ENCODE results near the gene RXRA.

DNA sequence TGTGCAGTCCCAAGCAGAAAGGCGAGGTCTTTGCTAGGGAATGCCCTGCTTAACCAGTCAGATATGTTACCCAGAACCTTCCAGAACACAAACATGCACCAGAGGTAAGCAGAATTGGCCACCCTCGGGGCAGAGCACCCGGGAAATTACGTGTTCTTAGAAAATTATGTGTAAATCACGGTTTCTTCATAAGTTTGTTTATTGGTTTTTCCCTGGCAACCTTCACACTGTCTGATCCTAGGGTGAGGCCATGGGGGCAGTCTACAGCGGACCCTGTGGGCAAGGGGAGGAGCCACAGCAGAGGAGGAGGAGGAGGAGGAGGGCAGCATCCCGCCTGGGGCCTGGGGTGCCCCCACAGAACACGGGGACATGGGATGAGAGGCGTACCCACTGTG is 31.4 kb downstream of the RXRA start:
- TF ChIP-seq, protein P1, sequence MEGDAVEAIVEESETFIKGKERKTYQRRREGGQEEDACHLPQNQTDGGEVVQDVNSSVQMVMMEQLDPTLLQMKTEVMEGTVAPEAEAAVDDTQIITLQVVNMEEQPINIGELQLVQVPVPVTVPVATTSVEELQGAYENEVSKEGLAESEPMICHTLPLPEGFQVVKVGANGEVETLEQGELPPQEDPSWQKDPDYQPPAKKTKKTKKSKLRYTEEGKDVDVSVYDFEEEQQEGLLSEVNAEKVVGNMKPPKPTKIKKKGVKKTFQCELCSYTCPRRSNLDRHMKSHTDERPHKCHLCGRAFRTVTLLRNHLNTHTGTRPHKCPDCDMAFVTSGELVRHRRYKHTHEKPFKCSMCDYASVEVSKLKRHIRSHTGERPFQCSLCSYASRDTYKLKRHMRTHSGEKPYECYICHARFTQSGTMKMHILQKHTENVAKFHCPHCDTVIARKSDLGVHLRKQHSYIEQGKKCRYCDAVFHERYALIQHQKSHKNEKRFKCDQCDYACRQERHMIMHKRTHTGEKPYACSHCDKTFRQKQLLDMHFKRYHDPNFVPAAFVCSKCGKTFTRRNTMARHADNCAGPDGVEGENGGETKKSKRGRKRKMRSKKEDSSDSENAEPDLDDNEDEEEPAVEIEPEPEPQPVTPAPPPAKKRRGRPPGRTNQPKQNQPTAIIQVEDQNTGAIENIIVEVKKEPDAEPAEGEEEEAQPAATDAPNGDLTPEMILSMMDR (IDR thresholded peaks at IDR 0.05): no peak
- no peak for TF ChIP-seq POLR2A (IDR thresholded peaks at IDR 0.05)

Measured in transverse colon (tissue), 3 donors.